ENCODE data around the gene SFXN3. TPM values are rescaled to one million over a fixed set of nuclear protein-coding genes. Genes with fewer than 3 reads are reported as not detected.

Gene SFXN3
- total and polyA plus RNA-seq, 2 of the 8 experiments (the other 6 are each of a cell fraction or from before 2014, with no cell fraction given) = 2.6 to 2.8 TPM

DNA sequence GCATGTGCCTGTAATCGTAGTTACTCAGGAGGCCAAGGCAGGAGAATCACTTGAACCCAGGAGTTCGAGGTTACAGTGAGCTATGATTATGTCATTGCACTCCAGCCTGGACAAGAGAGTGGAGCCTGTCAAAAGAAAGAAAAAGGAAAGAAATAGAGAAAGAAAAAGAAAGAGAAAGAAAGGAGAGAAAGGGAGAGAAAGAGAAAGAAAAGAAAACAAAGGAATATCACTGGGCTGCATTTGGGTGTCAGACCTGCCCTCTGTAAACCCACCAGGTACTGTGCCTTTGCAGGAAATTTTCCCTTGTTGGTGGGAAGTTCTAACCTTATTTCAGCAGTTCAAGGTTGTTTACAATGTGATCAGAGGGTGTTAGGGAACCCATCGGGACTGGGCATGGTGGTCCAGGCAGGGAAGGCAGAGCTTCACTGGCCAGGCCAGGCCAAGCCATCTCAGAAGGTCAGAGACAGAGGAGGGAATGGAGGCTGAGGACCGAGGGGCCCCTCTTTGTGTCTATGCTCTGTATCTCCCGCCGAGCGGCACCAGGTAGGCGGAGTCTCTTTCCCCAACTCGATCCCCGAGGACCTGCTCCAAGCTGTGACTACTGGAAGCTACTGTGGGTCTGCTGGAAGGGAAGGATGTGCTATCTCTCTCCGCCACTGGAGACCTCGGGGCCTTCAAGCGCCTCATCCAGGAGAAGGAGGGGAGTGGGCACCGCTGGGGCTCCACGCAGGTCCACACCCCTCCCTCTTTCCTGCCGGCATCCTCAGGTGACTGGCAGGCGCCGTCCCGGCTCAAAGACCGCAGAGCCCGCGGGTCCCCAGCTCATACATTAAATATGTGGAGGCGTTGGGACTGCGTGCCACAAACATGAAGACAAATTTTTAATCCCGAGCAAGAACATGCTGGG, 15.6 kb downstream of the SFXN3 start (continued):
- TF ChIP-seq SP2 (IDR thresholded peaks at IDR 0.05; ENCODE audit: low read length) (no peak), RNF2 (IDR thresholded peaks at IDR 0.05; ENCODE audit: borderline replicate concordance, low read depth, low read length, missing control alignments, poor library complexity, severe bottlenecking) (peak; percentile 20), CBX8 (IDR thresholded peaks at IDR 0.05; ENCODE audit: borderline replicate concordance, low read depth, low read length) (no peak), NANOG (IDR thresholded peaks at IDR 0.05; ENCODE audit: insufficient read depth, low read depth, low read length, poor library complexity, severe bottlenecking) (no peak), TAF7 (optimal IDR thresholded peaks at IDR 0.05; ENCODE audit: borderline replicate concordance, low read depth, low read length) (no peak), KDM5A (IDR thresholded peaks at IDR 0.05; ENCODE audit: low read length) (no peak), SUZ12 (IDR thresholded peaks at IDR 0.05; ENCODE audit: low read length) (peak; percentile 78; the same call in 1 of the 2 replicates), EZH2 (IDR thresholded peaks at IDR 0.05; ENCODE audit: low read depth, low read length, severe bottlenecking) (peak; percentile 58), TCF12 (IDR thresholded peaks at IDR 0.05; ENCODE audit: low read depth, low read length) (no peak), GABPA (IDR thresholded peaks at IDR 0.05; ENCODE audit: borderline replicate concordance, insufficient read depth, low read length) (no peak), POU5F1 (IDR thresholded peaks at IDR 0.05; ENCODE audit: low read depth, low read length) (no peak), CREB1 (IDR thresholded peaks at IDR 0.05) (no peak), MAFK (IDR thresholded peaks at IDR 0.05; ENCODE audit: low read depth, low read length) (no peak), CTBP2 (IDR thresholded peaks at IDR 0.05; ENCODE audit: borderline replicate concordance, insufficient read depth, insufficient read length, low read length) (no peak), RFX5 (IDR thresholded peaks at IDR 0.05; ENCODE audit: borderline replicate concordance, low read depth, low read length) (no peak), SIX5 (IDR thresholded peaks at IDR 0.05; ENCODE audit: low read depth, low read length) (no peak)
- TF ChIP-seq, protein P1, sequence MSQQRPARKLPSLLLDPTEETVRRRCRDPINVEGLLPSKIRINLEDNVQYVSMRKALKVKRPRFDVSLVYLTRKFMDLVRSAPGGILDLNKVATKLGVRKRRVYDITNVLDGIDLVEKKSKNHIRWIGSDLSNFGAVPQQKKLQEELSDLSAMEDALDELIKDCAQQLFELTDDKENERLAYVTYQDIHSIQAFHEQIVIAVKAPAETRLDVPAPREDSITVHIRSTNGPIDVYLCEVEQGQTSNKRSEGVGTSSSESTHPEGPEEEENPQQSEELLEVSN (IDR thresholded peaks at IDR 0.05) = no peak

All from H1 (cell line).